Naive thymus-derived CD4-positive, alpha-beta T cell (primary cell): ENCODE data around the gene DCANP1. TPM values are rescaled to one million over a fixed set of nuclear protein-coding genes. Genes with fewer than 3 reads are reported as not detected.

Source experiments
- ATAC-seq: fragments of 150-1000 bp; cut with Tn5 transposase; 2 replicates; pipeline ENCODE4 v1.10.0; 2021; ENCODE audit warnings: mild to moderate bottlenecking, moderate library complexity
- CTCF ChIA-PET: fragments of 350-600 bp; sonication (Branson Sonifier 250); formaldehyde crosslinking; loops from one replicate; lab custom pipeline; 2021; ENCODE audit warnings: antibody characterized with exemption; lab: Charles Lee
- POLR2A ChIA-PET: fragments of 350-600 bp; sonication (Branson Sonifier 250); formaldehyde crosslinking; loops from one replicate; lab custom pipeline; 2021; ENCODE audit warnings: antibody characterized with exemption, inconsistent platforms; lab: Charles Lee
- DNase-seq, 9 donors: peaks; one replicate each; pipeline versions ENCODE4 v3.0.0 to v3.0.0-alpha.2; 2020 to 2022; ENCODE audit warnings: mixed read lengths in 1 of 9
- H3K27ac ChIP-seq: one replicate; pipeline ENCODE4 v1.7.0; 2013; ENCODE audit warnings: mild to moderate bottlenecking, low read depth, low read length, moderate library complexity
- H3K27me3 ChIP-seq, 2 donors: one replicate each; pipeline ENCODE4 v1.7.0; 2013; ENCODE audit warnings: low read length in 2 of 2, mild to moderate bottlenecking in 2 of 2, moderate library complexity in 2 of 2; ENCODE audit not compliant: control insufficient read depth in 2 of 2, insufficient read depth in 2 of 2
- H3K36me3 ChIP-seq, 3 experiments: 1 replicate in 2 of 3; 2 replicates in 1 of 3; pipeline ENCODE4 v1.7.0; 2013; ENCODE audit warnings: low read length in 3 of 3, mild to moderate bottlenecking in 3 of 3, moderate library complexity in 1 of 3; ENCODE audit not compliant: insufficient read depth in 3 of 3, control insufficient read depth in 2 of 3
- H3K4me1 ChIP-seq, 2 donors: one replicate each; pipeline ENCODE4 v1.7.0; 2013; ENCODE audit warnings: low read length in 2 of 2, mild to moderate bottlenecking in 2 of 2, moderate library complexity in 1 of 2; ENCODE audit not compliant: control insufficient read depth in 2 of 2, insufficient read depth in 2 of 2
- H3K4me3 ChIP-seq: 2 replicates; pipeline ENCODE4 v1.7.0; 2013; ENCODE audit warnings: mild to moderate bottlenecking, low read length
- H3K9me3 ChIP-seq, 3 experiments: 1 replicate in 2 of 3; 2 replicates in 1 of 3; pipeline ENCODE4 v1.7.0; 2013; ENCODE audit warnings: low read length in 3 of 3; ENCODE audit not compliant: control insufficient read depth in 2 of 3
- H3K27ac Mint-ChIP-seq, 9 donors: one replicate each; pipeline ENCODE4 v1.8.0; 2020 to 2022; ENCODE audit warnings: mixed read lengths in 9 of 9, mild to moderate bottlenecking in 8 of 9, moderate library complexity in 5 of 9, inconsistent platforms in 2 of 9
- H3K27me3 Mint-ChIP-seq, 5 donors: one replicate each; pipeline ENCODE4 v1.8.0; 2021 to 2022; ENCODE audit warnings: mixed read lengths in 5 of 5, mild to moderate bottlenecking in 1 of 5
- H3K36me3 Mint-ChIP-seq, 5 donors: one replicate each; pipeline ENCODE4 v1.8.0; 2020 to 2022; ENCODE audit warnings: mixed read lengths in 5 of 5, mild to moderate bottlenecking in 3 of 5, inconsistent platforms in 1 of 5
- H3K4me1 Mint-ChIP-seq, 7 donors: one replicate each; pipeline ENCODE4 v1.8.0; 2020 to 2022; ENCODE audit warnings: mixed read lengths in 7 of 7, mild to moderate bottlenecking in 3 of 7, inconsistent platforms in 1 of 7
- H3K4me3 Mint-ChIP-seq, 10 donors: one replicate each; pipeline ENCODE4 v1.8.0; 2020 to 2022; ENCODE audit warnings: mild to moderate bottlenecking in 10 of 10, mixed read lengths in 10 of 10, moderate library complexity in 6 of 10, inconsistent platforms in 2 of 10
- H3K9me3 Mint-ChIP-seq, 11 donors: one replicate each; pipeline ENCODE4 v1.8.0; 2020 to 2022; ENCODE audit warnings: mixed read lengths in 11 of 11, mild to moderate bottlenecking in 4 of 11, inconsistent platforms in 1 of 11, moderate library complexity in 1 of 11
- intact Hi-C, 2 donors: fragments of 100-400 bp; cut with micrococcal nuclease; formaldehyde crosslinking; loops; one replicate each; pipeline ENCODE4 v1.15.1; 2023
- polyA plus RNA-seq, 2 donors: library from polyadenylated mRNA; unstranded; fragments of 300-500 nt; fragmentation: Illumina TruSeq; gene quantifications; one replicate each; pipeline ENCODE4 v1.2.3, GENCODE V29; 2021
- total RNA-seq, 6 experiments: library from RNA in 5 of 6; stranded (reverse) in 5 of 6; gene quantifications; 1 replicate in 5 of 6; 2 replicates in 1 of 6; pipeline ENCODE4 v1.2.3 and lab custom pipeline; 2021 to 2026

DCANP1 gene
- total and polyA plus RNA-seq, 7 experiments from 2014 or later: 0.16 to 0.59 TPM; not detected in 5

GRCh38 chr5:135458921-135459331, 11.8 kb upstream of the DCANP1 start:
- H3K4me3 ChIP-seq: no peak overlapping the region
- no peak overlapping the region for H3K27ac Mint-ChIP-seq
- ChIA-PET POLR2A (no interaction called here), CTCF (interaction anchor here (1.4 kb wide), 1 partner anchor 93 kb away, joined by 5 read pairs; no protein-coding TSS in a partner anchor)
- no peak for DNase-seq
- H3K9me3 ChIP-seq: no peaks in the 10 kb centered on the region
- H3K4me3 Mint-ChIP-seq: no peak overlapping the region
- ATAC-seq: no peak
- H3K27me3 Mint-ChIP-seq: peaks cover 0 to 15% (median 10%) of the 10 kb centered on the region in 5 donors
- no peaks in the 10 kb centered on the region for H3K4me1 ChIP-seq
- no peaks in the 10 kb centered on the region for H3K27me3 ChIP-seq
- no peaks in the 10 kb centered on the region for H3K9me3 Mint-ChIP-seq
- H3K27ac ChIP-seq: no peak overlapping the region
- H3K36me3 ChIP-seq: no peaks in the 10 kb centered on the region
- H3K36me3 Mint-ChIP-seq: no peaks in the 10 kb centered on the region
- H3K4me1 Mint-ChIP-seq: peaks cover 0 to 7% (median 3%) of the 10 kb centered on the region in 7 donors
- intact Hi-C loops: no loop called here

GRCh38 chr5:135458356-135458755, 11.2 kb upstream of the DCANP1 start:
- H3K27ac Mint-ChIP-seq: no peak overlapping the region
- no peak for ATAC-seq
- H3K9me3 ChIP-seq: no peaks in the 10 kb centered on the region
- no peaks in the 10 kb centered on the region for H3K27me3 ChIP-seq
- H3K36me3 ChIP-seq: no peaks in the 10 kb centered on the region
- no peak overlapping the region for H3K4me3 ChIP-seq
- intact Hi-C loops: no loop called here
- DNase-seq: no peak
- H3K9me3 Mint-ChIP-seq: no peaks in the 10 kb centered on the region
- no peak overlapping the region for H3K4me3 Mint-ChIP-seq
- no peaks in the 10 kb centered on the region for H3K4me1 ChIP-seq
- H3K27ac ChIP-seq: no peak overlapping the region
- H3K4me1 Mint-ChIP-seq: peaks cover 0 to 7% (median 3%) of the 10 kb centered on the region in 7 donors
- peaks cover 0 to 17% (median 6%) of the 10 kb centered on the region in 5 donors for H3K27me3 Mint-ChIP-seq
- CTCF ChIA-PET: interaction anchor here (0.9 to 1.4 kb wide), 5 partner anchors 11 to 108 kb away, joined by 4 to 6 read pairs (median 5); partner anchors contain the start of gene DCANP1
- POLR2A ChIA-PET: no interaction called here
- H3K36me3 Mint-ChIP-seq: no peaks in the 10 kb centered on the region

GRCh38 chr5:135457424-135458071, 10.4 kb upstream of the DCANP1 start:
- Histone ChIP-seq H3K27ac (no peak overlapping the region), H3K9me3 (no peaks in the 10 kb centered on the region), H3K4me3 (no peak overlapping the region), H3K36me3 (no peaks in the 10 kb centered on the region), H3K4me1 (no peaks in the 10 kb centered on the region), H3K27me3 (no peaks in the 10 kb centered on the region)
- Mint-ChIP-seq H3K27me3 (peaks cover 0 to 18% (median 6%) of the 10 kb centered on the region in 5 donors), H3K36me3 (no peaks in the 10 kb centered on the region), H3K9me3 (no peaks in the 10 kb centered on the region), H3K4me3 (no peak overlapping the region), H3K27ac (no peak overlapping the region), H3K4me1 (peaks cover 0 to 5% (median 3%) of the 10 kb centered on the region in 7 donors)
- ChIA-PET POLR2A (interaction anchor here (0.5 kb wide), 1 partner anchor 79 kb away, joined by 3 read pairs; no protein-coding TSS in a partner anchor), CTCF (interaction anchor here (0.9 to 1.4 kb wide), 7 partner anchors 10 to 109 kb away, joined by 4 to 6 read pairs (median 5); partner anchors contain the start of gene DCANP1)
- DNase-seq: peak in 7 of 9 donors; percentile 19 to 59 (median 36)
- intact Hi-C loops: loop anchor here in 1 of 2 donors (1.0 kb wide), 1 partner anchor 95 kb away; no protein-coding TSS in a partner anchor
- ATAC-seq: peak; percentile 55

- no peak overlapping the region for H3K4me3 Mint-ChIP-seq
- Histone ChIP-seq H3K4me1 (no peaks in the 10 kb centered on the region), H3K9me3 (no peaks in the 10 kb centered on the region), H3K36me3 (no peaks in the 10 kb centered on the region), H3K27ac (no peak overlapping the region), H3K4me3 (no peak overlapping the region), H3K27me3 (no peaks in the 10 kb centered on the region)
- no peak overlapping the region for H3K27ac Mint-ChIP-seq
- DNase-seq (no peak), ATAC-seq (peak; percentile 87)
- CTCF ChIA-PET: interaction anchor here (0.6 to 1.3 kb wide), 4 partner anchors 9 to 113 kb away, joined by 4 to 6 read pairs (median 4); partner anchors contain the start of gene DCANP1
- peaks cover 0 to 14% (median 6%) of the 10 kb centered on the region in 5 donors for H3K27me3 Mint-ChIP-seq
- peaks cover 0 to 3% (median 0%) of the 10 kb centered on the region in 7 donors for H3K4me1 Mint-ChIP-seq
- no peaks in the 10 kb centered on the region for H3K9me3 Mint-ChIP-seq
- intact Hi-C loops: loop anchor here in 1 of 2 donors (1.0 kb wide), 1 partner anchor 96 kb away; no protein-coding TSS in a partner anchor
- no peaks in the 10 kb centered on the region for H3K36me3 Mint-ChIP-seq
- POLR2A ChIA-PET: interaction anchor here (0.5 kb wide), 1 partner anchor 78 kb away, joined by 3 read pairs; no protein-coding TSS in a partner anchor
Observed at GRCh38 chr5:135456238-135457099, 9.3 kb upstream of the DCANP1 start.

- Histone ChIP-seq H3K4me3 (no peak overlapping the region), H3K4me1 (no peaks in the 10 kb centered on the region), H3K27ac (no peak overlapping the region), H3K36me3 (no peaks in the 10 kb centered on the region), H3K27me3 (no peaks in the 10 kb centered on the region), H3K9me3 (no peaks in the 10 kb centered on the region)
- Mint-ChIP-seq H3K27me3 (peaks cover 0 to 14% (median 6%) of the 10 kb centered on the region in 5 donors), H3K27ac (no peak overlapping the region), H3K36me3 (no peaks in the 10 kb centered on the region), H3K4me1 (peaks cover 0 to 4% (median 0%) of the 10 kb centered on the region in 7 donors), H3K4me3 (no peak overlapping the region), H3K9me3 (no peaks in the 10 kb centered on the region)
- CTCF ChIA-PET: interaction anchor here (0.6 kb wide), 1 partner anchor 103 kb away, joined by 3 read pairs; no protein-coding TSS in a partner anchor
- no peak for ATAC-seq
- POLR2A ChIA-PET: no interaction called here
- intact Hi-C loops: no loop called here
- no peak for DNase-seq
Observed at GRCh38 chr5:135455876-135456237, 8.7 kb upstream of the DCANP1 start.

GRCh38 chr5:135454946-135455345, 7.8 kb upstream of the DCANP1 start:
- Mint-ChIP-seq H3K27me3 (peaks cover 0 to 12% (median 6%) of the 10 kb centered on the region in 5 donors), H3K27ac (no peak overlapping the region), H3K4me3 (no peak overlapping the region), H3K9me3 (no peaks in the 10 kb centered on the region), H3K36me3 (no peaks in the 10 kb centered on the region), H3K4me1 (peaks cover 0 to 6% (median 0%) of the 10 kb centered on the region in 7 donors)
- no peaks in the 10 kb centered on the region for H3K4me1 ChIP-seq
- intact Hi-C loops: no loop called here
- H3K27me3 ChIP-seq: no peaks in the 10 kb centered on the region
- DNase-seq: no peak
- POLR2A ChIA-PET: no interaction called here
- no peak for ATAC-seq
- H3K36me3 ChIP-seq: no peaks in the 10 kb centered on the region
- H3K9me3 ChIP-seq: no peaks in the 10 kb centered on the region
- H3K27ac ChIP-seq: no peak overlapping the region
- CTCF ChIA-PET: interaction anchor here (0.6 kb wide), 1 partner anchor 602 kb away, joined by 4 read pairs; no protein-coding TSS in a partner anchor
- no peak overlapping the region for H3K4me3 ChIP-seq
